Head of caudate nucleus (tissue), 42 donors: Measurements from ENCODE around the gene PACSIN1.

Experiments
- DNase-seq, 42 donors: peaks; one replicate each; pipeline versions ENCODE4 v3.0.0 to v3.0.0-alpha.2; 2020 to 2021; ENCODE audit warnings: mixed read lengths in 7 of 42
- intact Hi-C: fragments of 100-400 bp; cut with DNase I; formaldehyde crosslinking; loops from one replicate; pipeline ENCODE4 v1.15.0; 2022

The PACSIN1 gene

GRCh38 chr6:34465531-34466241 is at the start of gene PACSIN1:
Gene PACSIN1, plus strand, starts transcription at chr6:34466076. Its CDS starts 60,230 bp downstream, at chr6:34526306.
- intact Hi-C loops: no loop called here
- DNase-seq: peak; percentile 30 to 91 (median 74)

GRCh38 chr6:34416877-34417371 is 49.0 kb upstream of the PACSIN1 start:
- DNase-seq: no peak
- intact Hi-C loops: loop anchor here (5.0 to 10.0 kb wide), 2 partner anchors 170 to 222 kb away; partner anchors contain the start of gene SMIM29

- intact Hi-C loops: loop anchor here (5.0 to 10.0 kb wide), 2 partner anchors 171 to 224 kb away; partner anchors contain the start of gene SMIM29
- no peak for DNase-seq
Measured at GRCh38 chr6:34418367-34418766, 47.5 kb upstream of the PACSIN1 start.

- intact Hi-C loops: no loop called here
- no peak for DNase-seq
Measured at GRCh38 chr6:34423254-34423653, 42.6 kb upstream of the PACSIN1 start.

- no peak for DNase-seq
- intact Hi-C loops: no loop called here
Measured at GRCh38 chr6:34424200-34425131, 41.4 kb upstream of the PACSIN1 start.

- intact Hi-C loops: no loop called here
- DNase-seq: no peak
Measured at GRCh38 chr6:34425132-34425497, 40.8 kb upstream of the PACSIN1 start.

- DNase-seq: peak; percentile 79 to 97 (median 92)
- intact Hi-C loops: no loop called here
Measured at GRCh38 chr6:34425498-34426410, 40.1 kb upstream of the PACSIN1 start, which contains the start of gene RPS10. Gene RPS10, minus strand, starts transcription at chr6:34426069. Its CDS starts 848 bp downstream, at chr6:34425221.

- no peak for DNase-seq
- intact Hi-C loops: no loop called here
Measured at GRCh38 chr6:34435916-34436315, 30.0 kb upstream of the PACSIN1 start.

GRCh38 chr6:34436803-34437643 is 28.9 kb upstream of the PACSIN1 start:
- intact Hi-C loops: no loop called here
- no peak for DNase-seq

- intact Hi-C loops: no loop called here
Measured at GRCh38 chr6:34437644-34437970, 28.3 kb upstream of the PACSIN1 start.

GRCh38 chr6:34438705-34439104 is 27.2 kb upstream of the PACSIN1 start:
- intact Hi-C loops: no loop called here
- no peak for DNase-seq

More at GRCh38 chr6:34437644-34437970, 28.3 kb upstream of the PACSIN1 start:
- no peak for DNase-seq

- DNase-seq: no peak
- intact Hi-C loops: no loop called here
Measured at GRCh38 chr6:34439442-34439841, 26.4 kb upstream of the PACSIN1 start.

- intact Hi-C loops: no loop called here
- DNase-seq: no peak
Measured at GRCh38 chr6:34441526-34441925, 24.4 kb upstream of the PACSIN1 start.

GRCh38 chr6:34445313-34445860 is 20.5 kb upstream of the PACSIN1 start:
- no peak for DNase-seq
- intact Hi-C loops: no loop called here

GRCh38 chr6:34447386-34447785 is 18.5 kb upstream of the PACSIN1 start:
- intact Hi-C loops: no loop called here
- no peak for DNase-seq

GRCh38 chr6:34447910-34448309 is 18.0 kb upstream of the PACSIN1 start:
- no peak for DNase-seq
- intact Hi-C loops: no loop called here

GRCh38 chr6:34451192-34451591 is 14.7 kb upstream of the PACSIN1 start:
- no peak for DNase-seq
- intact Hi-C loops: no loop called here

GRCh38 chr6:34455831-34456230 is 10.0 kb upstream of the PACSIN1 start:
- no peak for DNase-seq
- intact Hi-C loops: no loop called here
